Measurements from ENCODE around the gene ITGA5.

- TF ChIP-seq CTCF (CRISPR knock-in tag; IDR thresholded peaks at IDR 0.05) (no peak), HINFP (CRISPR knock-in tag; IDR thresholded peaks at IDR 0.05; ENCODE audit: low read depth) (no peak)
Measured at GRCh38 chr12:54421879-54422250, 2.8 kb upstream of the ITGA5 start.
